GM12878 (cell line): ENCODE measurements around the gene RAB10. TPM values are rescaled to one million over a fixed set of nuclear protein-coding genes. Genes with fewer than 3 reads are reported as not detected.

Source experiments
- ATAC-seq: fragments of 200-7000 bp; cut with Tn5 transposase; 3 replicates; pipeline ENCODE4 v1.9.1; 2020; ENCODE audit warnings: mild to moderate bottlenecking, moderate library complexity
- BruUV-seq: library from RNA; stranded (reverse); fragments of 400-500 nt; replicated peaks from 2 replicates; lab custom pipeline; 2021; lab: Mats Ljungman, UMichigan
- CTCF ChIA-PET: fragments of 300-600 bp; sonication (Branson Sonifier 250); formaldehyde crosslinking; extraction: SDS; loops from one replicate; lab custom pipeline; 2021; ENCODE audit warnings: inconsistent platforms; lab: Yijun Ruan, JAX
- POLR2A ChIA-PET: fragments of 350-600 bp; formaldehyde crosslinking; extraction: SDS; loops from one replicate; lab custom pipeline; 2021; ENCODE audit warnings: inconsistent platforms; lab: Charles Lee
- RAD21 ChIA-PET: fragments of 300-600 bp; sonication (Branson Sonifier 250); formaldehyde crosslinking; loops from one replicate; lab custom pipeline; 2023; ENCODE audit warnings: antibody characterized with exemption; ENCODE audit not compliant: unreplicated experiment; lab: Charles Lee
- SMC1A ChIA-PET: fragments of 300-600 bp; sonication (Branson Sonifier 250); formaldehyde crosslinking; loops from one replicate; lab custom pipeline; 2023; ENCODE audit not compliant: unreplicated experiment, uncharacterized antibody; lab: Charles Lee
- DNase-seq: peaks from one replicate; pipeline ENCODE4 v3.0.0-alpha.2; 2011; ENCODE audit warnings: low read depth, low spot score
- FAIRE-seq: peaks from 3 replicates; lab custom pipeline; 2011; peaks lifted over from hg19 to GRCh38; lab: Jason Lieb, UNC
- H2AFZ ChIP-seq: 2 replicates; pipeline ENCODE4 v1.6.0; 2011; ENCODE audit warnings: low read depth, low read length, control low read depth; ENCODE audit not compliant: control insufficient read depth
- H3K27ac ChIP-seq: 2 replicates; pipeline ENCODE4 v1.5.1; 2011; ENCODE audit warnings: control low read depth; ENCODE audit not compliant: control insufficient read depth, insufficient read depth
- H3K27me3 ChIP-seq, 2 experiments: replicated peaks in 1 of 2; 2 replicates each; pipeline versions ENCODE4 v1.6.0 to v1.6.1; 2011; ENCODE audit warnings: low read length in 1 of 2; ENCODE audit not compliant: control insufficient read depth in 2 of 2, insufficient read depth in 2 of 2
- H3K36me3 ChIP-seq, 2 experiments: 2 replicates each; pipeline ENCODE4 v1.5.1; 2011; ENCODE audit warnings: low read length in 1 of 2; ENCODE audit not compliant: control insufficient read depth in 2 of 2, insufficient read depth in 2 of 2
- H3K4me1 ChIP-seq: 2 replicates; pipeline ENCODE4 v1.6.1; 2011; ENCODE audit warnings: mild to moderate bottlenecking, low read length, moderate library complexity, mixed read lengths; ENCODE audit not compliant: control insufficient read depth, insufficient read depth
- H3K4me2 ChIP-seq: 2 replicates; pipeline ENCODE4 v1.6.0; 2011; ENCODE audit warnings: control low read depth; ENCODE audit not compliant: control insufficient read depth, insufficient read depth
- H3K4me3 ChIP-seq: fragments of 200-600 bp; sonication (generic); 2 replicates; pipeline ENCODE4 v1.5.1; 2016
- H3K79me2 ChIP-seq: 2 replicates; pipeline ENCODE4 v1.6.0; 2011; ENCODE audit warnings: low read length; ENCODE audit not compliant: control insufficient read depth, insufficient read depth
- H3K9ac ChIP-seq: 2 replicates; pipeline ENCODE4 v1.8.0; 2011; ENCODE audit warnings: low read length, control low read depth, mixed read lengths; ENCODE audit not compliant: control insufficient read depth, insufficient read depth
- H3K9me3 ChIP-seq: replicated peaks from 3 replicates; pipeline ENCODE4 v1.5.1; 2011; ENCODE audit warnings: mild to moderate bottlenecking, low read length; ENCODE audit not compliant: control insufficient read depth, insufficient read depth
- H4K20me1 ChIP-seq: 2 replicates; pipeline ENCODE4 v1.6.0; 2011; ENCODE audit not compliant: control insufficient read depth, insufficient read depth
- BRCA1 ChIP-seq: IDR thresholded peaks from 2 replicates; pipeline ENCODE4 v1.6.1; 2011; ENCODE audit warnings: low read depth, low read length, improper control_type of control experiment
- MYC ChIP-seq: IDR thresholded peaks from 2 replicates; pipeline ENCODE4 v1.6.1; 2011; ENCODE audit warnings: mild to moderate bottlenecking, low read length, moderate library complexity, inconsistent platforms; ENCODE audit not compliant: insufficient read depth, insufficient replicate concordance, insufficient read length, severe bottlenecking
- RUNX3 ChIP-seq: IDR thresholded peaks from 2 replicates; pipeline ENCODE4 v1.6.1; 2012; ENCODE audit warnings: low read length, inconsistent platforms
- WGBS: methylation state at CpG from one replicate; pipeline ENCODE4 v1.1.6; 2016; ENCODE audit warnings: low lambda C conversion rate; ENCODE audit not compliant: insufficient replicate concordance, insufficient coverage; ENCODE audit errors: missing lambda C conversion rate; 5-methylcytosine and 5-hydroxymethylcytosine counted together
- in situ Hi-C: fragments of 300-500 bp; cut with MboI; formaldehyde crosslinking; loops from 9 replicates; pipeline ENCODE4 v1.14.3; 2018; ENCODE audit warnings: mixed read lengths
- intact Hi-C: fragments of 100-400 bp; cut with micrococcal nuclease; formaldehyde crosslinking; loops from one replicate; pipeline ENCODE4 v1.14.2; 2022; ENCODE audit not compliant: unreplicated experiment
- polyA plus RNA-seq, 11 experiments: library from polyadenylated mRNA; depleted of rRNA in 4 of 11; unstranded in 6 of 11; stranded (reverse) in 5 of 11; fragments of >200 nt; fragmentation: Nextera tagmentation in 4 of 11; fragmentation: Illumina TruSeq in 1 of 11; extraction: Ambion mirVana in 4 of 11; extraction: Trizol in 1 of 11; gene quantifications; 1 replicate in 1 of 11; 2 replicates in 10 of 11; pipeline versions ENCODE4 v1.2.1 to v1.2.3, GENCODE V29; 2011 to 2016; ENCODE audit warnings: inconsistent platforms in 2 of 11, missing spikeins in 2 of 11, low read depth in 1 of 11
- total RNA-seq, 4 experiments: library from RNA; depleted of rRNA in 3 of 4; stranded (reverse); fragments of >200 nt in 3 of 4; fragmentation: Illumina TruSeq in 1 of 4; extraction: Trizol in 1 of 4; gene quantifications; 2 replicates each; pipeline versions ENCODE4 v1.2.1 to v1.2.3, GENCODE V29; 2013 to 2021
- TF ChIP-seq, protein P1 (sequence below): fragments of 450-650 bp; IDR thresholded peaks from 2 replicates; pipeline ENCODE4 v1.6.1; 2014; ENCODE audit warnings: mild to moderate bottlenecking
- TF ChIP-seq, protein P2 (sequence below): IDR thresholded peaks from 2 replicates; pipeline ENCODE4 v1.6.1; 2012; ENCODE audit warnings: low read depth, low read length, improper control_type of control experiment

Gene RAB10
- total and polyA plus RNA-seq, 10 of the 15 experiments (the other 5 are each of a cell fraction or from before 2014, with no cell fraction given) = 13.3 to 109 (median 82.0) TPM

- in situ Hi-C loops (no loop called here), intact Hi-C loops (no loop called here)
- H2AFZ ChIP-seq = no peak overlapping the region
- H3K9ac ChIP-seq = no peak overlapping the region
- no peaks in the 10 kb centered on the region for H3K27me3 ChIP-seq
- peaks cover 0 to 25% of the 10 kb centered on the region in 2 experiments; a peak in 3 of 4 replicates for H3K36me3 ChIP-seq
- ChIA-PET RAD21 (no interaction called here), SMC1A (no interaction called here), POLR2A (interaction anchor here (0.6 kb wide), 1 partner anchor 45 kb away, joined by 3 read pairs; no protein-coding TSS in a partner anchor), CTCF (interaction anchor here (1.3 kb wide), 1 partner anchor 140 kb away, joined by 5 read pairs; no protein-coding TSS in a partner anchor)
- 75% methylated on average over 3 of the region's 3 CpGs for WGBS
- no peaks in the 10 kb centered on the region for H3K9me3 ChIP-seq
- no peak for DNase-seq
- no peaks in the 10 kb centered on the region for H4K20me1 ChIP-seq
- no peak overlapping the region for H3K4me2 ChIP-seq
- no peaks in the 10 kb centered on the region; the same call in 1 of the 2 replicates for H3K79me2 ChIP-seq
- BruUV-seq = no TSS peak
- no peak overlapping the region for H3K27ac ChIP-seq
- ATAC-seq = no peak
- TF ChIP-seq MYC (no peak), BRCA1 (no peak), RUNX3 (peak; percentile 69)
- TF ChIP-seq, protein P1, sequence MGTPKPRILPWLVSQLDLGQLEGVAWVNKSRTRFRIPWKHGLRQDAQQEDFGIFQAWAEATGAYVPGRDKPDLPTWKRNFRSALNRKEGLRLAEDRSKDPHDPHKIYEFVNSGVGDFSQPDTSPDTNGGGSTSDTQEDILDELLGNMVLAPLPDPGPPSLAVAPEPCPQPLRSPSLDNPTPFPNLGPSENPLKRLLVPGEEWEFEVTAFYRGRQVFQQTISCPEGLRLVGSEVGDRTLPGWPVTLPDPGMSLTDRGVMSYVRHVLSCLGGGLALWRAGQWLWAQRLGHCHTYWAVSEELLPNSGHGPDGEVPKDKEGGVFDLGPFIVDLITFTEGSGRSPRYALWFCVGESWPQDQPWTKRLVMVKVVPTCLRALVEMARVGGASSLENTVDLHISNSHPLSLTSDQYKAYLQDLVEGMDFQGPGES = no peak
- TF ChIP-seq, protein P2, sequence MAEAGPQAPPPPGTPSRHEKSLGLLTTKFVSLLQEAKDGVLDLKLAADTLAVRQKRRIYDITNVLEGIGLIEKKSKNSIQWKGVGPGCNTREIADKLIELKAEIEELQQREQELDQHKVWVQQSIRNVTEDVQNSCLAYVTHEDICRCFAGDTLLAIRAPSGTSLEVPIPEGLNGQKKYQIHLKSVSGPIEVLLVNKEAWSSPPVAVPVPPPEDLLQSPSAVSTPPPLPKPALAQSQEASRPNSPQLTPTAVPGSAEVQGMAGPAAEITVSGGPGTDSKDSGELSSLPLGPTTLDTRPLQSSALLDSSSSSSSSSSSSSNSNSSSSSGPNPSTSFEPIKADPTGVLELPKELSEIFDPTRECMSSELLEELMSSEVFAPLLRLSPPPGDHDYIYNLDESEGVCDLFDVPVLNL = no peak
- TF ChIP-seq, all 136 proteins: peak for 1
- no peaks in the 10 kb centered on the region for H3K4me1 ChIP-seq
- FAIRE-seq = no peak
- H3K4me3 ChIP-seq = no peak overlapping the region
Observed at GRCh38 chr2:26130763-26131162, 96.9 kb downstream of the RAB10 start.
